Islet precursor cell (in vitro differentiated cells): ENCODE data around the gene DEPDC7.
A peak's percentile ranks its signal among the peaks of the same experiment; 100 is the strongest.
"Not testable (repeated sequence)": the region's sequence is repeated elsewhere in the genome, so short reads cannot be mapped to it uniquely, and the experiment has no call there.

ENCODE experiments used
- DNase-seq: peaks from one replicate; pipeline ENCODE4 v3.0.0-alpha.2; 2018

DEPDC7 gene

DNA sequence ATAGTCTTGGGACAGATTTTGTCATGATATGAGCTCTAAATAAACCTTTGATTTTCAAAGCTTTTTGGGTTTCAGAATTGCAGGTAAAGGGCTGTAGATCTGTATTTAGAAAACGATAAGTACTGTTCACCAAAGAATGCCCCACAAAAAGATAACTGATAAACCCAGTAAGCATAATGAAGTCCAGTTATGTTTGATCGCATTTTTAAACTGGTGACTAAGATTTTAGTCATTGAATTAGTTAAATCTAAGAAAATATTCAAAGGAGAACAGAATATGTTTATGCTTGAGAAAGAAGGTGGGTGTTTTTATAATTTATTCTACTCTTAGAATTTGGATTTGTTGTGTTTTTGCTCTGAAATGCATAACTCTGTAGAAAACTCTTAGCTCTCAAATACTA, 11.6 kb downstream of the DEPDC7 start:
- no peak for DNase-seq

DNA sequence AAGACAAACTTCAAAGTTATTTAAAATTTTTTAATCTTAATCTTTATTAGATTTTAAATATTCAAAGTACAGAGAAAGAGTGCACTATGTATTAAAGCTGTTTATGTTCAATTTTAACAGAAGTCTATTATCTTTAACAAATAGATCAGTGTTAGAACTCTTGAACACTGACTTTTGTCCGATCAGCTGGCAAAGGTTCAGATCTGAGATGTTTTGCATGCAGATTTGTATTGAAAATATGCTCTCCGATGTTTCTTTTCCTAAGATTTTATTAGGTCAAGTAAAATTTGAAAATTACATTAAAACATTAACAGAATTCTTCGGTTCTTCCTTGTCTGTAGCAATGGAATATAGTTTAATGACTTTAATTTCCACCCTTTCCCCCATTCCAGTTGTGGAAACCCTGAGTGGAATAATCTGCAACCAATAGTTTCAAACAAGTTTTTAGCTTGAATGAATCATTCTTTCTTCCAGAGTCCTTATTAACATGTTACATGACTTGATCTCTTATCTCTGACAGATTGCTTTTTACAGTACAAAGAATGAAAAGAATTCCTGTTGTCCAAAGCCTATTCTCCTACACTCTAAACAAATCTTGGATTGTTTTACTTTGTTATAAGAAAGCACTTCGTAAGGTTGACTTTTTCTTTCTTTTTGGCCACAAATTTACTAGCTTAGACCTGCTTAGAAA, 12.3 kb downstream of the DEPDC7 start:
- no peak for DNase-seq

DNA sequence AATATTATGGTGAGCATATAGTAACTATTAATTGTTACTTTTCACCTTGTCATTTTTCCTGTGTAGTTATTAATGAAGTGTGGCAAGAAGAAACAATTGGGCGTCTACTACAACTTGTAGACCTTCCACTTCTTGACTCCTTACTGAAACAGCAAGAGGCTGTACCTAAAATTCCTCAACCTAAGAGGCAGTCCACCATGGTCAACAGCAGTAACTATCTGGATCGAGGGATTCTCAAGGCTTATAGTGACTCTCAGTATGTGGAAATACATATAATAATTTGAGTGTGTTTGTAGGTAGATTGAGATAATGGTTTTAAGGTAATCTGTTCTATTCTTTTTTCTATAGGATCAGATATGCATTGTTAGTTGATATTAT, 12.8 kb downstream of the DEPDC7 start:
- DNase-seq = no peak

DNA sequence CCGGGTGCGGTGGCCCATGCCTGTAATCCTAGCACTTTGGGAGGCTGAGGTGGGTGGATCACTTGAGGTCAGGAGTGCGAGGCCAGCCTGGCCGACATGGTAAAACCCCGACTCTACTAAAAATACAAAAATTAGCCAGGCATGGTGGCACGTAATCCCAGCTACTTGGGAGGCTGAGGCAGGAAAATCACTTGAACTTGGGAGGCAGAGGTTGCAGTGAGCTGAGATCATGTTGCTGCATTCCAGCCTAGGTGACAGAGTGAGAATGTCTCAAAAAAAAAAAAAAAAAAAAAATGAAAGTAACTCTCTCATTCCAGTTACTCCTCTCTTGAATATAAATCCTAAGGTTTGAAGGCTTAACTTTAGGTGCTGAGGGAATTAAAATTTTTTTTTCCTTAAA, 13.5 kb downstream of the DEPDC7 start:
- not testable (repeated sequence) for DNase-seq

DNA sequence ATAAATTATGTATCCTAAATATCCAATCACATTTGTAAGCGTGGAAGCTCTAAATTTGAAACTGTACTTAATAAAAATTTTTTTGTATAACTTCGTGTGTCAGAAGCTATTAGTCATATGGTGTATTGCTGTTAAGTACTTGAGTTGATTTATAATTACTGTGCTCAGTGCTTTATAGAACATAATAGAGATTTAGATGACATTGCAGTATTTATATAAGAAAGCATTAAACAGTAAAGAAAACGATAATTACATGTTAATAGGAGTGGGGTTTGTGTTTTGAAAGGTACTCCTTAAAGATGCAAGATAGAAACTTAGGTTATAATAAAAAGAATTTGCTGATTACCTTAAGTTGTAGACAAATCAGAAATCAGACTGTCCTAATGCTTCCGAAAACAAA, 17.8 kb downstream of the DEPDC7 start:
- DNase-seq = no peak

DNA sequence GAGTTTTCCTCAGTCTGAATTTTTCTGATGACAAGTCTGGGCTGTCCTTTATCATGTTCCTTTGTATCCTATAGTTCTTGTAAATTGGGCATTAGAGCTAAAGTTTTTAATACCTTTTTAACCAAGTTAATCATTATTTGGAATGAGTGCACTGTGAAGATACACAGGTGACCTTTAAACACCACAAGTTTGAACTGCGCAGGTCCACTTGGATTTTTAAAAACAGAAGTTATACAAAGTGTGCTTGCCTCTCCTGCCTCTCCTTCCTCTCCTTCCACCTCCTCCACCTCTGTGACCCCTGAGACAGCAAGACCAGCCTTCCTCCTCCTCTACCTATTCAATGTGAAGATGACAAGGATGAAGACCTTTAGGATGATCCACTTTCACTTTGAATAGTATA, 19.3 kb downstream of the DEPDC7 start:
- no peak for DNase-seq

DNA sequence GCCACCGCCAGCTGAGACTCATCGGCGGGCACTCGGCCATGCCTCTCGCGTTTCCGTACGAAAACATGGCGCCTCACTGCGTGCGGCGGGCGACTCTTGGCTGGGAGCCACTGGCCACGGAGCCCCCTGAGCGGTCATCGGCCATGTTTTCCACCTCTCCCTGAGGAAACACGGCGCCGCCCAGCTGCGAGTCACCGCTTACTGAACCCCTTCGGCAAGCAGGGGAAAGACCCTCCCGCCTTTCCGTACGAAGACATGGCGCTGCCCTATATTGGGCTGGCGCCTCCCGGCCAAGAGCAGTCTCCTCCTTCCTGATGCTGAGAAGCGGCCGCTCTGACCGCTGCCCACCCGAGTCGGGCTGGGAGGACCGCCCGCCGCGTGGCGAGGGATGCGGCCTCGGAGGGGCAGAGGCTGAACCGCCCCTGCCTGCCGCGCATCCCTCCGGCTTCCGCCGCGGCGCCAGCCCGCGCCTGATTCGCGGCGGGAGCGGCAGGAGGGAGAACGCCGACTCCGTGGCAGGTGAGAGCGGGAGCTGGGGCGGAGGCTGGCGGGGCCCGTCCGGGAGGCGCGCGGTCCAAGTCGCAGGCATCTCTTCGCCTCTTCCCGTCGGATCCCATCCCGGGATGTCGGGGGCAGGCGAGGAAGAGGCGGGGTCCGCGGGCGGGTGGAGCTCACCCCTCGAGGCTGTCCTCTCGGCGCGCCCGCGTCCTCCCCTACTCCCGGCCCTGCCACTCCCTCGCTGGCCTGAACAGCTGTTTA, 23.8 kb downstream of the DEPDC7 start, which contains the start of gene TCP11L1:
Gene TCP11L1, plus strand, starts transcription at position 299 of the 759 bp plus-strand sequence. CDS start 4,202 bp downstream, outside the sequence.
- DNase-seq = peak; percentile 96

DNA sequence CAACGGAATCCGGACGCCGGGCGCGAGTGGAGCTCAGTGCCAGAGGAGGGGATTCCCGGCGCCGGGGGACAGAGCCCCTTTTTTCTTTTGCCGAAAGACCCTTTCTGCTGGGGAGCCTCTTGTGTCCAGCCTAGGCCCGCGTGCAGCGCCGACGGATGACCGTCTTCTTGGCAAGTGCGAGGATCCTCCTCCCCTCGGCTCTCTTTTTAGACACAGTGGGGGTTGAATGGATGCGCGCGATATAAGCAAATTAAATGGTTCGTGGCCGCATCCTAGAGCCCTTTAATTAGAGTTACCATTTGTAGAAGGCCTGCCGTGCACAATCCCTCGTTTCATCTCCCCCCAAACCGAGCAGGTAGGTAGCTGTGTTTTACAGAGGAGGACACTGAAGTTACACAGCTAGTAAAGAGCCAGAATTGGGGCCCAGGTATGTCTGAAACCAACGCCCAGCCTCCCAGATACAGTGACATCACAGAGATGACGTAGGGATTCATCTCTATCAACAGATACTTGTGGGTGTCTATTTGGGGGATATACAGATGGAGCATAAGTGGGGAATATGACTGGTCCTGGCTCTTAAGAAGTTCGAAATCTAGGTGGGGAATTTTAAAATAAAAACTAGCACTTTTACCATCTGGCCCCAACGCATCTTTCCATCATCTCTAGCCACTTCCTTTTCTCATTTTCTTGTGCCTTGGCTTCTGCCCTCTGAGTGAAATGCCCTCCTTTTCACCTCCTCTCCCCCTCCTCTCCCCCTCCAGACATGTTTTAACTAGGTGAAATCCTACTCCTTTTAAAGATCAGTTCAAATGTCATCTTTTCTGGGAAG, 24.6 kb downstream of the DEPDC7 start:
- no peak for DNase-seq

DNA sequence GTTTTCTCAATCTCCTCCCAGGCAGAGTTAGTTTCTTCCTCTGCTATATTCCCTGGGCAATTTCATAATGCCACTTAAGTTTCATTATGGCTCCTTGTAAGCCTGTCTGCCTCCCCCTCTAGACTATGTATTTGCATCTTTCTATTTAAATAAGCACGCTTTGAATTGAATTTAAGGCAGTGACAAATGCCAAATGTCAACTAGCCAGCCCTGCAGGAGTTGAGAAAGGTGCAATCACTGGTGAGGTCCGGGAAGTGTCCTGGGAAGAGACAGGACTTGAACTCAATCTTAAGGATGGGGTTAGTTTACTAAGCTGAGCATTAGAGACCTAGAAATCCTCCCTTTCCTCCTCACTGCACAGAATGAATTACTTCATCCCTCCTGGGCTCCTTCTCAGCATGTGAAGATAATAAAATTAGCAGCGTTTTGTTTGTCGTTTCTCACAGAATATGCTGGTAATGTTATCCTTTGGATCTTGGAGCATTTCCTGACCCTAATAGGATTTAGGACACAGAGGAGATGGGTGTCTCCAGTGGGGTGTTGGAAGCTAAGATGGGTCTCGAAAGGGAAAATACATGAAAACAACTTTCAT, 25.3 kb downstream of the DEPDC7 start:
- DNase-seq = no peak

DNA sequence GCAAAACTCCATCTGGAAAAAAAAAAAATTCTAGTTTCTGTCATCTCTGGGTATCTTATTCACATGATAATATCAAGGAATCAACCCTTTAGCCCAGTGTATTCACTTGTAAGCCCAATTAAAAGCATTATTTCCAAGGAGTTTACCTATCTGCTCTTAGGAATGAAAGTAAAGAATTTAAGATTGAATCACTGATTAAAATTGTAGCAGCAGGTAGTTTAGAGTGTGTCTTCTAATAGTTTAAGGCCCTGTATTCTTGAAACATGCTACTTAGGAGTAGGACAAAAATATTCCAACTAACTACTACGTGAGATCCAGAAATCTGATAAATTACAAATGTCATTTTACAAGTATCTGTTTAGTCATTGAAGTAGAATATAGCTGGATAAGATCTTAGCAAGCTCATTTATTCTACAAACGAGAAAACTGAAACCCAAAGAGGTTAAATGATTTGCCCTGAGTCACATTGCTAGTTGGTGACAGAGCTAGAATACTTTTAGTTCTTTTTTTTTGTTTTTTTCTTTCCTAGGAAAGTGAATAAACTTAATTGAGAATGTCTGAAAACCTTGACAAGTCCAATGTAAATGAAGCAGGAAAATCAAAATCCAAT, 27.6 kb downstream of the DEPDC7 start:
- DNase-seq = no peak

DNA sequence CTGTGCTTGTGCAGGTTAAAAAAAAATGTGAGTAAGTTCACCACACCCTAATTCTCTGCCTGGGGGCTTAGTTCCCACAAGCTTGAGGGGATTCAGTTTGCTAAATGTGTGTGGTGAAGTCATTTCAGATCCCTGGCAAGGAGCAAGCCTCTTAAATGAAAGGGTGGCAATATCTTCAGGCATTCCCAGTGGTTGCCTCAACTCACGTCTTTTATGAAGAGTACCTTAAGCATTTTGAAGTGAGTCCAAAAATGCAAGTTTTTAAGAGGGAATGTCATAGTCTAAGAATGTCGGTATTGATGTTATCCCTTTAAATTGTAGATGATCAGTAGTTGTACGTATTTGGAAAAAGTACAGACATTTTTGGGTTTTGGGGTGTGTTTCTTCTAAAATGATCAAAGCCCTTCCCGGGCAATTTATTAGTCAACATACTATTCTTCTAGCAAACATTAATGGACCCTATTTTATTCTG, 28.6 kb downstream of the DEPDC7 start:
- no peak for DNase-seq

DNA sequence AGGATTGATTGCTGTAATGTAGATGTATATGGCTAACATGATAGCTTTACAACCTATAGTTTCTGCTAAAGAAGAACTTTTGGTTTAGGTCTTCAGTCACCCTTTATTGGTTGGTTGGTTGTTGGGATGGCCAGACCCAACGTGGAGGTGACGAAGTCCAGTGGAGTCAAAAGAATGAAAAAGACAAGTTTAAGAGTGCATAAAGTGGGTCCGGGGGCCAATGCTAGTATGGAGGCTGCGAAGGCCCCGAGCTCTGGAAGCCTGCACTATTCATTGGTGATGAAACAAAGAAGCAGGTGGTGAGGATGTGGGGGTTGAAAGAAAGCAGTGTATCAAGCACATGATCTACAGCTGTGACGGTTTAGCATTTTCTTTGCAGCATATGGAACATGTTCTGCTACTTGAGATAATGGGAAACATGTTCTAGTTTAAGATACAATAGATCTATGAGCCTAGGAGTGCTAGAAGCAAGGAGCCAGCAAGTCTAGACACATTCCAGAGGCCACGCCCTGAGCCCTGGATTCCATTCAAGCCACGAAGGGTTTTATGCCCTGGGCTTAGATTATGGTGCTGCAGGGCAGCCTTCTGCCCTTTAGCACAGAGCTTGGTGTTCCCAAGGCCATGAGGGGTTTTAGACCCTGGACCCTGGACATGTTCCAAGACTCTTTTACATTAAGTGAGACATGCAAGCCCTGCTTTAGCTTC, 30.0 kb downstream of the DEPDC7 start:
- no peak for DNase-seq

DNA sequence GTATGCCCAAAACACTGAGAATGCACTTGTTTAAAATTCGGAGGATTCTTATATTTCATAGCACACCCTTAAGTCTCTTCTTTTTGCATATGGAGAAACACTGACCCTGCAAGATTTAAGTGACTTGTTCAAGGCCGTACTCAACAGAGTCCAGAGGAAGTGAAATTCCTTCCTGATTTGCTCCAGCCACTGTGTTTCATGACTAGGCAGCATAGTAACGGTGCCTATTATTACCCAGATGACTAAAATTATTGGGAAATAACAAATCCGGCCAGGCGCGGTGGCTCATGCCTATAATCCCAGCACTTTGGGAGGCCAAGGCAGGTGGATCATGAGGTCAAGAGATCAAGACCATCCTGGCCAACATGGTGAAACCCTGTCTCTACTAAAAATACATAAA, 33.0 kb downstream of the DEPDC7 start:
- not testable (repeated sequence) for DNase-seq

DNA sequence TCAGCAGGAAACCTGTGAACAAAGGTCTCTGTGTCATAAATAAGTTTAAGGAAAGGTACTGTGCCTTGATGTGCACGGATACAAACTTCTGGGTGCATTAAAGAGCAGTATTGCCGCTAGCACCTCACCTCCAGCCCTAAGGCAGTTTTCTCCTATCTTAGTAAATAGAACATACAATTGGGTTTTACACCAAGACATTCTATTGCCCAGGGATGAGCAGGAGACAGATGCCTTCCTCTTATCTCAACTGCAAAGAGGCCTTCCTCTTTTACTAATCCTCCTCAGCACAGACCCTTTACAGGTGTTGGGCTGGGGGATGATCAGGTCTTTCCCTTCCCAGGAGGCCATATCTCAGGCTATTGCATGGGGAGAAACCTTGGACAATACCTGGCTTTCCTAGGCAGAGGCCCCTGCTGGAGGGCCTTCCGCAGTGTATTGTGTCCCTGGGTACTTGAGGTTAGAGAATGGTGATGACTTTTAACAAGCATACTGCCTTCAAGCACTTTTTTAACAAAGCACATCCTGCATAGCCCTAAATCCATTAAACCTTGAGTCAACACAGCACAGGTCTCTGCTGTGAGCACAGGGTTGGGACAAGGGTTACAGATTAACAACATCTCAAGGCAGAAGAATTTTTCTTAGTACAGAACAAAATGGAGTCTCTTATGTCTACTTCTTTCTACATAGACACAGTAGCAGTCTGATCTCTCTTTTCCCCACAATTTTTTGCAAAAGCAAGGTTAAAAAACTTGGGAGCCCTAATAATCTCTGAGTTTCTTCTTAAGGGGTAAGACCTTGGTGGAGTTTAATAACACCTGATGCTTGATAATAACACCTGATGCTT, 34.1 kb downstream of the DEPDC7 start:
- DNase-seq = not testable (repeated sequence)

DNA sequence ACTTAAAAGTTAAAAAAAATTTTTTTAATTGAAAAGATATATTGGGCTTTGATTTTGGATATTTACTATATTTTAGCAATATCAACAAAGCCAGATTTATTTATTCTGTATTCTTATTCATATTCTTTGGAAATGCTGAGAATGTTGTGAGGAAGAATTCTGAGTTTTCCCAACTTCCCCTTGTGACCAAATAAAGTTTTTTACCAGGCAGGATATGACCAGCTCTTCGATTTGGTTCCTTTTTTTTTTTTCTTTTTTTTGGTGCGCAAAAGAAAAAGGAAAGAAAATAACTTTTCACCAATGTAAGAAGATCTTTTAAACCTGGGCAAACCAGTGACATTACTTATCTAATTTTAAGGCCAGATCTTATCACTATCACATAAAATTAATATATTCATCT, 36.6 kb downstream of the DEPDC7 start:
- no peak for DNase-seq

DNA sequence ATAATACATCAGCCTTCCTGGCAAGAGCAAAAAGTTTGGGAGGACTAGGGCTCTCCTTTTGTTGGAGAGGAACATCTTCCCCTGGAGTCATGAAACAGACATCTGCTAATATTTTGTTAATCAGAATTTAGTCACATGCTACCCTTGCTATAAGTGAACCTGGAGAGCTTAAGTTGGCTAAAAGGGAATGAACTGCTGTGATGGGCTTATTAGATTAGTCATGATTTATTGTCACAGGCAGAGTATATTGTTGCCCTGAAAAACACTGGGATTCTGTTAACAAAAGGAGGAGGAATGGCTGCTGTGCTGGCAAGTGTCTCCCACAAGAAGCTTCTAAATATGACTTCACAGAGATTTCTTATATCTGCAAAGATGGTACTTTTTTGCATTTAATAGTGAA, 39.7 kb downstream of the DEPDC7 start:
- no peak for DNase-seq

DNA sequence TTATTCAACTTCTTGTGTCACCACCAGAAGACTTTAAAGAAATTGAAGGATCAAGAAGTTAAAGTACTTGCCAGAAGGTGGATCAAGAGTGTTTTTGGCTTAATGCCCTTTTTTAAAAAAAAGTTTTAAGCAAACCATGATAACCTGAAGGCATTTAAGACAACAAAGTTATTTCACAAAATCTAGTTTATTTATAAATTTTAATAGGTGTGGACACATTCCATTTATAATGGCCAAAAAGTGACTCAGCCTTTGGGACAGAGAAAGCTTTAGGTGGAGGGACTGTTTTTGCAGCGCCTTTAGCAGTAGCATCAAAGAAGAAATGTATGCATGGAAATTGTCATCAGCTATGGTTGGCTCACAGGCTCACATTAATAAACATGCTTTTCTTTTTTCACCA, 41.6 kb downstream of the DEPDC7 start:
- DNase-seq = no peak

DNA sequence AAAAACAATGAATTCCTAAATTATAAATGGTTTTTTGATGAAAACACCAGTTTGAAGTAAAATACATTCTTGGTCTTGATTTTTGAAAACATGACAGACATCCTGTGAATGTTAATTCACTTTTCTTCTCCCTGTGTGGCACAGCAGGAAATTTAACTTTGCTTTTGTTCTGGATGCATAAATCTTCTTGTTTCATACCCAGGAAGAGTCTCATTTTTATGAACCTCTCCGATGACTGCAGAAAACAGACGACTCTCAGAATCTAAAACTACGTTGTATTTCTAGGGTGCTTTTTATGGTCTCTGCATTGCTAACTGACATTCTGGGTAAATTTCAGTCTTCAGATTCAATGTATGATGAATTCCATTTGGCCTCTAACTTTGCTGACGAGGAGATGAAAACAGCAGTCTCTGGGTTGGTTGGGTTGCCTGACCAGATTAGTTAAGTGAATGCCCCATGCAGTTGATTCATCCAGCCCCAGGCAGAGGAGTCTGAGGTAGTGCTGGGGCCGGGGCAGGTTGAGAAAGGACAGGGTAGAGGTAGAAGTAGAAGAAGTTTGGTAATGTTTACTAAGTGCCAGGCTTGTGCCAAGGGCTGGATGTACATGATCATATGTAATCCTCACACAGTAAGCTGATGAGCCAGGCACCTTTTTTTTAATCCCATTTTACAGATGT, 43.8 kb downstream of the DEPDC7 start:
- DNase-seq = peak; percentile 73

DNA sequence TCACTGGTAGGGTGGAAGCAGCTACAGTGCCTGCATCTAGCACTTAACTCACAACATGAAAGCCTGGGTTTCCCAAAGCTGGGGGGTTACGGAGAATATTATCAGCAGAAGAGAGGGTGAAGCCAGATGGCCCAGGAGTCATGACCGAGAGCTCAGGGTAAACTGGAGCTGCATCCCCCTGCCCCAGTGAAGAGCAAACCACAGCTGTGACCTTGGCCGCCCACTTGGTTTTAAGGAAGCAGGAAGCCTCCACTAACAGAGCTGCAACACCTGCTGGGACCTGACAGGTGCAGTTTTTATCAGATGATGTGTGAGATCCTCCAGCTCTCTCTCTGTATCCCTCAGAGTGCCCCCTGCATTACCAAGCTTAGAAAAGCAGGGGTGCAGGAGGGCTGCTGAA, 44.6 kb downstream of the DEPDC7 start:
- no peak for DNase-seq

DNA sequence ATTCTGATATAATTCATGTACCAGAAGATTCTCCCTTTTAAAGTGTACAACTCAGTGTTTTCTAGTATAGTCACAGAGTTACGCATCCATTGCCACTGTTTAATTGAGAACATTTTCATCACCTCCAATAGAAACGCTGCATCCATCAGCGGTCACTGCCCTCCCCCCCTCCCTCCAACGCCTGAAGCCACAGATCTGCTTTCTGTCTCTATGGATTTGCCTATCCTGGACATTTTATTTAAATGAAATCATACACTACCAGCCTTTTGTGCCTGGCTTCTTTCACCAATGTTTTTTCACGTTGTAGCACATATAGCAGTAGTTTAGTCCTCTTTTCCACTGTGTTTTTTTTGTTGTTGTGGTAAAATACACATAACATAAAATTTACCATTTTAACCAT, 46.5 kb downstream of the DEPDC7 start:
- DNase-seq = no peak
